Mammary epithelial cell (primary cell): ENCODE data around the gene EEF2.

ENCODE experiments used
- CTCF ChIP-seq, 2 donors: IDR thresholded peaks in 1 of 2; conservative IDR thresholded peaks in 1 of 2; 2 replicates each; pipeline ENCODE4 v1.5.1; 2011 to 2012; ENCODE audit warnings: inconsistent platforms in 2 of 2, low read length in 2 of 2, mild to moderate bottlenecking in 2 of 2, control low read depth in 1 of 2, low read depth in 1 of 2; ENCODE audit not compliant: insufficient read depth in 1 of 2; ENCODE audit errors: extremely low read depth in 1 of 2
- EZH2 ChIP-seq: IDR thresholded peaks from 2 replicates; pipeline ENCODE4 v1.6.1; 2012; ENCODE audit warnings: low read length, inconsistent platforms, borderline replicate concordance

DNA sequence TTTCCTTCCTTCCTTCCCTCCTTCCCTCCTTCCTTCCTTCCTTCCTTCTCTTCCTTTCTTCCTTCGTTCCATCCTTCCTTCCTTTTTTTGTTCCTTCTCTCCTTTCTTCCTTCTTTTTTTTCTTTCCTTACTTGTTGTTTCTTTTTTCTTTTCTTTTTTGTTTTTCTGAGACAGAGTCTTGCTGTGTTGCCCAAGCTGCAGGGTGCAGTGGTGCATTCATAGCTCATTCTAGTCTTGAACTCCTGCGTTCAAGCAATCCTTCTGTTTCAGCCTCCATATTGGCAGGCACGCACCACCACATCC lies 5.5 kb upstream of the EEF2 start:
- TF ChIP-seq CTCF (conservative IDR thresholded peaks at IDR 0.05 in 1 of 2, IDR thresholded peaks at IDR 0.05 in 1 of 2; ENCODE audit: extremely low read depth in 1 of 2, insufficient read depth in 1 of 2, low read depth in 1 of 2, low read length in 2 of 2) (no peak), EZH2 (no peak)
